ENCODE data around the gene CRNN. TPM values are rescaled to one million over a fixed set of nuclear protein-coding genes. Genes with fewer than 3 reads are reported as not detected.

The CRNN gene
- total RNA-seq, result under 1 TPM in 1 of 2 donors, not detected in 1; 0.62 TPM

DNA sequence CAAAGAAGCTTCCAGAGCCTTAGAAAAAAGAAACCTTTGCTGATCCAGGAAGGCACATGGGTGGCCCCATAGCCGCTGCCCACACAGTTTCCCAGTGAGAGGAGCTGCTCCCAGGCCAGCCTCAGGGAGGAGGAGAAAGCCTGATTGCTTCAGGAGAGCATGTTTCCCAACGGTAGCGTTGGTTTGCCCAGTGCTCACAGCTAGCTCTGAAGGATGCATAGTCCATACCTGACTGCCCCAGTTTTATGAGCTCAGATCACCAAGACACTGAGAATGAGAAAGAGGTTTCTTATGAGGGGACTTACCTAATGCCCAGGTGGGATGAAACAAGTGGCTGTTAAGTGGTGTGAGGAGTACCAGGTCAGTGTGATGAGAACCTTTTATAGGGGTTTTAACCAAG, at the start of gene CRNN:
CRNN (minus strand) TSS at position 355 of the 400 bp plus-strand sequence. CDS start 2,030 bp downstream, outside the sequence.
- no peak for DNase-seq (ENCODE audit: low spot score)
- intact Hi-C loops (cut with DNase I), result no loop called here
- TF ChIP-seq POLR2AphosphoS5 (IDR thresholded peaks at IDR 0.05), result no peak
- no peak for TF ChIP-seq POLR2A (IDR thresholded peaks at IDR 0.05)
- TF ChIP-seq, protein P1, sequence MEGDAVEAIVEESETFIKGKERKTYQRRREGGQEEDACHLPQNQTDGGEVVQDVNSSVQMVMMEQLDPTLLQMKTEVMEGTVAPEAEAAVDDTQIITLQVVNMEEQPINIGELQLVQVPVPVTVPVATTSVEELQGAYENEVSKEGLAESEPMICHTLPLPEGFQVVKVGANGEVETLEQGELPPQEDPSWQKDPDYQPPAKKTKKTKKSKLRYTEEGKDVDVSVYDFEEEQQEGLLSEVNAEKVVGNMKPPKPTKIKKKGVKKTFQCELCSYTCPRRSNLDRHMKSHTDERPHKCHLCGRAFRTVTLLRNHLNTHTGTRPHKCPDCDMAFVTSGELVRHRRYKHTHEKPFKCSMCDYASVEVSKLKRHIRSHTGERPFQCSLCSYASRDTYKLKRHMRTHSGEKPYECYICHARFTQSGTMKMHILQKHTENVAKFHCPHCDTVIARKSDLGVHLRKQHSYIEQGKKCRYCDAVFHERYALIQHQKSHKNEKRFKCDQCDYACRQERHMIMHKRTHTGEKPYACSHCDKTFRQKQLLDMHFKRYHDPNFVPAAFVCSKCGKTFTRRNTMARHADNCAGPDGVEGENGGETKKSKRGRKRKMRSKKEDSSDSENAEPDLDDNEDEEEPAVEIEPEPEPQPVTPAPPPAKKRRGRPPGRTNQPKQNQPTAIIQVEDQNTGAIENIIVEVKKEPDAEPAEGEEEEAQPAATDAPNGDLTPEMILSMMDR (IDR thresholded peaks at IDR 0.05), result no peak
- no peak within 1 kb of the TSS for H3K27ac ChIP-seq
- H3K36me3 ChIP-seq, result no peaks in the 10 kb centered on the region
- 92% methylated on average over 3 of the region's 3 CpGs for WGBS
- H3K9me3 ChIP-seq, result no peaks in the 10 kb centered on the region
- H3K4me1 ChIP-seq (replicated peaks), result no peaks in the 10 kb centered on the region
- no peak within 1 kb of the TSS for H3K4me3 ChIP-seq
- no peaks in the 10 kb centered on the region for H3K27me3 ChIP-seq (replicated peaks; ENCODE audit: insufficient read depth)

DNA sequence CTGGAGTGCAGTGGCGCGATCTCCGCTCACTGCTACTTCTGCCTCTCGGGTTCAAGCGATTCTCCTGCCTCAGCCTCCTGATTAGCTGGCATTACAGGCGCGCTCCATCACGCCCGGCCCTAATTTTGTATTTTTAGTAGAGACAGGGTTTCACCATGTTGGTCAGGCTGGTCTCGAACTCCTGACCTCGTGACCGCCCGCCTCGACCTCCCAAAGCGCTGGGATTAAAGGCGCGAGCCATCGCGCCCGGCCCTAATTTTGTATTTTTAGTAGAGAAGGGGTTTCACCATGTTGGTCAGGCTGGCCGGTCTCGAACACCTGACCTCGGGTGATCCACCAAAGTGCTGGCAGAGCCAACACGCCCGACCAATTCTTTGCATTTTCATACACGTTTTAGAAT, 48.6 kb upstream of the CRNN start:
- intact Hi-C loops (cut with DNase I), result no loop called here
- no peaks in the 10 kb centered on the region for H3K36me3 ChIP-seq
- H3K4me3 ChIP-seq, result no peak overlapping the region
- TF ChIP-seq, protein P1 (IDR thresholded peaks at IDR 0.05), result no peak
- no peak for TF ChIP-seq POLR2AphosphoS5 (IDR thresholded peaks at IDR 0.05)
- TF ChIP-seq POLR2A (IDR thresholded peaks at IDR 0.05), result no peak
- no peaks in the 10 kb centered on the region for H3K9me3 ChIP-seq
- 95% methylated on average over 26 of the region's 26 CpGs for WGBS
- H3K27me3 ChIP-seq (replicated peaks; ENCODE audit: insufficient read depth), result no peaks in the 10 kb centered on the region
- no peak overlapping the region for H3K27ac ChIP-seq
- H3K4me1 ChIP-seq (replicated peaks), result no peaks in the 10 kb centered on the region
- DNase-seq (ENCODE audit: low spot score), result no peak

DNA sequence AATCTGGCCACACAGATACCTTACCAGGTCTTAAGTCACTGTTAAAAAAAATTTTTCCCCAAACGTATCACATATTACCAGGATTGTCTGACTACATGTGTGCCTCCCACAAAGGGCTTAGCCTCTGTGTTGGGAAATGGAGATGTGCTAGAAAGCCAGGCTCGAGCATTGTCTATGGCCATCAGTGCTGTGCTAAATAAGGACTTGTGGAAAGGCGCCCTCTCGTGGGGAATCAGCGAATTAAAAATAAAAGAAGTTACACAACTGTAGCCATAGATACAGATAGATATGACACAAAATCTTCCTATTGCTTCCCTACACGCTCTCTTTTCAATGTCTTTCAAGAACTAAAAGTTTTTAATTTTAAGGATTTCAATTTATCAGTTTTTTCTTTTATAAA, 47.5 kb upstream of the CRNN start:
- Histone ChIP-seq H3K9me3 (no peaks in the 10 kb centered on the region), H3K4me1 (replicated peaks) (no peaks in the 10 kb centered on the region), H3K4me3 (no peak overlapping the region), H3K27ac (no peak overlapping the region), H3K27me3 (replicated peaks; ENCODE audit: insufficient read depth) (no peaks in the 10 kb centered on the region), H3K36me3 (no peaks in the 10 kb centered on the region)
- DNase-seq (ENCODE audit: low spot score), result peak; percentile 23
- TF ChIP-seq, protein P1 (IDR thresholded peaks at IDR 0.05), result peak in 2 of 4 experiments; percentile 47 to 50
- no peak for TF ChIP-seq POLR2AphosphoS5 (IDR thresholded peaks at IDR 0.05)
- WGBS, result 12% methylated on average over 6 of the region's 6 CpGs
- intact Hi-C loops (cut with DNase I), result no loop called here

DNA sequence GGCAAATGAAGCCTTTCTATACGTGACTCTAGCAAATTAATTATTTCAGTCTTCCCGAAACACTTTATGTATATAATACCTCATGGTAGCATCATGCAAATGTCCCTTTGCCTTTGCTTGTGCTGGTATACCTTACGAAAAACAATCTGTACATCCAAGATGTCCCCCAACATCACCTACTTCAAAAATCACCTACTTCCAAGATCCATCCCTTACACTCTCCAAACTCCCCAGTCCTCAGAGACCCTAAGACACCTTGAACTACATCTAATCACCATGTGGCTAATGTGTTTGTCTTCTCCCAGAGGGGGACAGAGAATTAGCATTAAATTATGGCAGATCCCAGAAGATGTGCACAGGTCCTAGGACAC, 46.5 kb upstream of the CRNN start:
- no peak for DNase-seq (ENCODE audit: low spot score)
- TF ChIP-seq POLR2AphosphoS5 (IDR thresholded peaks at IDR 0.05) (no peak), POLR2A (IDR thresholded peaks at IDR 0.05) (no peak)
- TF ChIP-seq, protein P1 (IDR thresholded peaks at IDR 0.05), result no peak
- H3K4me3 ChIP-seq, result no peak overlapping the region
- no peak overlapping the region for H3K27ac ChIP-seq
- intact Hi-C loops (cut with DNase I), result no loop called here
- no peaks in the 10 kb centered on the region for H3K36me3 ChIP-seq
- no peaks in the 10 kb centered on the region for H3K4me1 ChIP-seq (replicated peaks)
- H3K27me3 ChIP-seq (replicated peaks; ENCODE audit: insufficient read depth), result no peaks in the 10 kb centered on the region
- WGBS, result 42% methylated on average over 3 of the region's 3 CpGs
- H3K9me3 ChIP-seq, result no peaks in the 10 kb centered on the region

All from prostate gland (tissue), 2 donors.